HG03442 (cell line): ENCODE results near the gene IL22RA2.

Experiments
- ATAC-seq: cut with Tn5 transposase; IDR thresholded peaks from one replicate; pipeline ENCODE4 v1.9.1; 2021; ENCODE audit warnings: mild to moderate bottlenecking, moderate library complexity; ENCODE audit not compliant: unreplicated experiment

Gene IL22RA2

GRCh38 chr6:137097526-137097925, 75.9 kb downstream of the IL22RA2 start:
- no peak for ATAC-seq

GRCh38 chr6:137097057-137097456, 76.4 kb downstream of the IL22RA2 start:
- peak; percentile 30 for ATAC-seq

GRCh38 chr6:137095651-137096238, 77.7 kb downstream of the IL22RA2 start:
- ATAC-seq, result peak; percentile 71

- ATAC-seq, result no peak
Observed at GRCh38 chr6:137095093-137095492, 78.4 kb downstream of the IL22RA2 start.

- ATAC-seq, result peak; percentile 30
Observed at GRCh38 chr6:137094411-137095008, 78.9 kb downstream of the IL22RA2 start.
